ENCODE measurements around the gene GRM7. TPM values are rescaled to one million over a fixed set of nuclear protein-coding genes. Genes with fewer than 3 reads are reported as not detected.

GRM7 gene
- total RNA-seq, 1 experiment from 2014 or later: 0.28 TPM

- Histone ChIP-seq H3K4ac (ENCODE audit: low read depth, low read length) (no peak overlapping the region), H3K4me2 (ENCODE audit: insufficient read depth, insufficient read length, low read length) (no peak overlapping the region), H3K9ac (ENCODE audit: extremely low read depth, insufficient read length, low read length) (no peak overlapping the region), H3K9me3 (ENCODE audit: control insufficient read depth, low read depth, low read length) (no peaks in the 10 kb centered on the region), H2BK12ac (ENCODE audit: insufficient read length, low read depth, low read length) (no peak overlapping the region), H3K18ac (ENCODE audit: insufficient read length, low read depth, low read length) (no peak overlapping the region), H2AK5ac (ENCODE audit: insufficient read length, low read length) (no peak overlapping the region), H3K23me2 (ENCODE audit: insufficient read length, low read depth, low read length, poor library complexity, severe bottlenecking) (no peaks in the 10 kb centered on the region), H2BK5ac (ENCODE audit: insufficient read length, low read length) (no peak overlapping the region), H3K56ac (ENCODE audit: insufficient read length, low read depth, low read length) (no peak overlapping the region), H4K91ac (ENCODE audit: insufficient read length, low read depth, low read length) (no peak overlapping the region), H2AFZ (ENCODE audit: low read length) (no peak overlapping the region), H3K14ac (ENCODE audit: insufficient read depth, low read length) (no peak overlapping the region), H3K4me1 (ENCODE audit: insufficient read depth, low read length) (no peaks in the 10 kb centered on the region), H3K27ac (ENCODE audit: insufficient read length, low read depth, low read length) (no peak overlapping the region), H3K23ac (ENCODE audit: insufficient read length, low read depth, low read length) (no peak overlapping the region), H4K8ac (replicated peaks; ENCODE audit: insufficient read length, low read depth, low read length) (no peak overlapping the region), H2BK15ac (ENCODE audit: low read depth, low read length) (no peak overlapping the region), H3K79me1 (ENCODE audit: insufficient read depth, low read depth, low read length, poor library complexity, severe bottlenecking) (no peaks in the 10 kb centered on the region), H3K27me3 (ENCODE audit: insufficient read depth, low read length) (no peaks in the 10 kb centered on the region), H4K5ac (ENCODE audit: insufficient read length, low read depth, low read length) (no peak overlapping the region), H3T11ph (ENCODE audit: low read length) (no peak overlapping the region), H2BK120ac (ENCODE audit: low read depth, low read length, poor library complexity, severe bottlenecking) (no peak overlapping the region), H3K79me2 (ENCODE audit: insufficient read depth, low read length) (no peaks in the 10 kb centered on the region), H4K20me1 (ENCODE audit: control insufficient read depth, insufficient read depth, insufficient read length) (no peaks in the 10 kb centered on the region), H2BK20ac (ENCODE audit: low read depth, low read length, poor library complexity, severe bottlenecking) (no peak overlapping the region)
- H3K36me3 Mint-ChIP-seq (ENCODE audit: insufficient read depth in 1 of 3, low read depth in 3 of 3): no peaks in the 10 kb centered on the region
- H3K4me1 Mint-ChIP-seq: no peaks in the 10 kb centered on the region
- H3K4me3 Mint-ChIP-seq: no peak overlapping the region
- H3K9me3 Mint-ChIP-seq: no peaks in the 10 kb centered on the region
- no CpG with 5 or more reads among the region's 1 CpG for WGBS (ENCODE audit: extremely low coverage, insufficient read length, low lambda C conversion rate)
- no peak for TF ChIP-seq CTCF (conservative IDR thresholded peaks at IDR 0.05)
- no peaks in the 10 kb centered on the region for H3K27me3 Mint-ChIP-seq (ENCODE audit: low read depth)
- no peak overlapping the region for H3K27ac Mint-ChIP-seq
- DNase-seq: no peak
These were observed 429.3 kb downstream of the GRM7 start for GRCh38 chr3:7290077-7290825.
